NCI-H128 (cell line): ENCODE measurements around the gene KLC4.
"Not testable (repeated sequence)": the region's sequence is repeated elsewhere in the genome, so short reads cannot be mapped to it uniquely, and the experiment has no call there.

Experiments used
- DNase-seq: peaks from one replicate; lab custom pipeline; 2025; ENCODE audit not compliant: unreplicated experiment; lab: John Stamatoyannopoulos, UW

The KLC4 gene

GRCh38 chr6:43060755-43061633 lies 1.6 kb downstream of the KLC4 start:
- no peak for DNase-seq

- DNase-seq: no peak
Measured at GRCh38 chr6:43061861-43062260, 2.4 kb downstream of the KLC4 start.

- DNase-seq: no peak
Measured at GRCh38 chr6:43062818-43063217, 3.4 kb downstream of the KLC4 start.

GRCh38 chr6:43070028-43070632 lies 10.7 kb downstream of the KLC4 start:
- no peak for DNase-seq

- DNase-seq: no peak
Measured at GRCh38 chr6:43074847-43075669, 15.6 kb downstream of the KLC4 start.

GRCh38 chr6:43075670-43076463 lies 16.4 kb downstream of the KLC4 start, which contains the start of gene PTK7:
Gene PTK7, plus strand, starts transcription at chr6:43076314. Its CDS starts 175 bp downstream, at chr6:43076489.
- peak; percentile 86 for DNase-seq

GRCh38 chr6:43076464-43077332 lies 17.3 kb downstream of the KLC4 start:
- DNase-seq: peak; percentile 9

- DNase-seq: no peak
Measured at GRCh38 chr6:43077333-43077809, 17.9 kb downstream of the KLC4 start.

GRCh38 chr6:43077981-43078511 lies 18.6 kb downstream of the KLC4 start:
- DNase-seq: no peak

GRCh38 chr6:43078691-43079090 lies 19.3 kb downstream of the KLC4 start:
- DNase-seq: no peak

GRCh38 chr6:43081043-43081442 lies 21.6 kb downstream of the KLC4 start:
- no peak for DNase-seq

- DNase-seq: not testable (repeated sequence)
Measured at GRCh38 chr6:43081922-43082321, 22.5 kb downstream of the KLC4 start.

GRCh38 chr6:43082806-43083655 lies 23.6 kb downstream of the KLC4 start:
- no peak for DNase-seq

GRCh38 chr6:43086022-43086658 lies 26.7 kb downstream of the KLC4 start:
- DNase-seq: no peak

- no peak for DNase-seq
Measured at GRCh38 chr6:43088654-43089056, 29.2 kb downstream of the KLC4 start.

GRCh38 chr6:43089467-43089866 lies 30.0 kb downstream of the KLC4 start:
- DNase-seq: no peak

- DNase-seq: no peak
Measured at GRCh38 chr6:43089874-43090558, 30.6 kb downstream of the KLC4 start.
